OCI-LY3 (cell line): ENCODE results near the gene MCAT.

ENCODE experiments used
- H2AFZ ChIP-seq: fragments of 200-600, 300-600 bp; shearing (Covaris generic); 2 replicates; pipeline ENCODE4 v1.6.0; 2014; ENCODE audit warnings: antibody characterized with exemption, low read depth, low read length
- H3K27ac ChIP-seq: fragments of 200-600, 300-600 bp; sonication (generic); 2 replicates; pipeline ENCODE4 v1.5.1; 2014; ENCODE audit warnings: mild to moderate bottlenecking, low read length, moderate library complexity, mixed read lengths
- H3K27me3 ChIP-seq: fragments of 200-600, 300-600 bp; sonication (generic); 2 replicates; pipeline ENCODE4 v1.6.1; 2014; ENCODE audit warnings: low read depth, low read length, mixed read lengths
- H3K36me3 ChIP-seq: fragments of 200-600, 300-600 bp; sonication (generic); replicated peaks from 2 replicates; pipeline ENCODE3; 2014; ENCODE audit warnings: low read depth, low read length, mixed read lengths
- H3K4me1 ChIP-seq: fragments of 300-600, 200-600 bp; sonication (generic); 2 replicates; pipeline ENCODE4 v1.6.1; 2014; ENCODE audit warnings: low read length, mixed read lengths
- H3K4me2 ChIP-seq: fragments of 200-600, 300-600 bp; sonication (generic); 2 replicates; pipeline ENCODE4 v1.6.1; 2014; ENCODE audit warnings: low read length, mixed read lengths
- H3K4me3 ChIP-seq: fragments of 300-600, 200-600 bp; sonication (generic); 2 replicates; pipeline ENCODE4 v1.5.1; 2014; ENCODE audit warnings: antibody characterized with exemption, mild to moderate bottlenecking, low read length, moderate library complexity
- H3K79me2 ChIP-seq: fragments of 300-600, 200-600 bp; shearing (Covaris generic); 2 replicates; pipeline ENCODE4 v1.6.1; 2014; ENCODE audit warnings: mild to moderate bottlenecking, low read length, mixed read lengths
- H3K9ac ChIP-seq: fragments of 300-600, 200-600 bp; shearing (Covaris generic); 2 replicates; pipeline ENCODE4 v1.6.0; 2014; ENCODE audit warnings: mild to moderate bottlenecking, low read length, moderate library complexity
- H3K9me3 ChIP-seq: fragments of 200-600, 300-600 bp; shearing (Covaris generic); 2 replicates; pipeline ENCODE4 v1.6.1; 2014; ENCODE audit warnings: low read length, mixed read lengths; ENCODE audit not compliant: insufficient read depth
- H4K20me1 ChIP-seq: fragments of 200-600, 300-600 bp; sonication (generic); 2 replicates; pipeline ENCODE4 v1.6.1; 2016; ENCODE audit warnings: low read length, mixed read lengths; ENCODE audit not compliant: insufficient read depth
- EZH2phosphoT487 ChIP-seq: fragments of 200-600 bp; shearing (Covaris generic); IDR thresholded peaks from 2 replicates; pipeline ENCODE4 v1.6.1; 2018; ENCODE audit warnings: antibody characterized with exemption, mixed run types, low read depth
- TF ChIP-seq, protein P1 (sequence below): fragments of 200-600, 300-600 bp; sonication (generic); IDR thresholded peaks from 2 replicates; pipeline ENCODE4 v1.5.1; 2014; ENCODE audit warnings: antibody characterized with exemption, low read length, low read depth

MCAT gene

DNA sequence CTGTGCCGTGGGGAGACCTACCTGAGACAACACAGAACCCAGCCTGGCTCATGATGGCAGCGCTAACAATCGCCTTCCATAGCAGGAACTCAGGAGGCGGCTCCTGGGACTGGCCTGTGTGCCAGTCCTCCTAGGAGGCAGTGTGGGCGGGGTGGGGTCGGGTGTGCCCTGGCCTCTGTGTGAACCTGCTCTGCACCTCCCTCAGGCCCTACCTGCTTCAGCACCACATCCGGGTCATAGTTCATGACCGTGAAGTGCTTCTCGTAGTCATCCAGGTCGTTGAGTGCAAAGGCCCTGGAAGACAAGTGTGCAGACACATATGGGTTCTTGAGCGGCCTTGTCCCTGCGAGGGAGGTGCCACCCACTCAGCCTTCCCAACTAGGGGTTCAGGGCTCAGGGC, 28.4 kb upstream of the MCAT start:
- Histone ChIP-seq H3K4me1 (no peaks in the 10 kb centered on the region), H3K36me3 (peaks cover 58% of the 10 kb centered on the region), H4K20me1 (no peaks in the 10 kb centered on the region), H3K27ac (no peak overlapping the region), H3K27me3 (no peaks in the 10 kb centered on the region), H3K4me2 (no peak overlapping the region), H3K9ac (no peak overlapping the region), H3K9me3 (no peaks in the 10 kb centered on the region), H3K79me2 (no peaks in the 10 kb centered on the region), H2AFZ (no peak overlapping the region), H3K4me3 (no peak overlapping the region)
- TF ChIP-seq, protein P1, sequence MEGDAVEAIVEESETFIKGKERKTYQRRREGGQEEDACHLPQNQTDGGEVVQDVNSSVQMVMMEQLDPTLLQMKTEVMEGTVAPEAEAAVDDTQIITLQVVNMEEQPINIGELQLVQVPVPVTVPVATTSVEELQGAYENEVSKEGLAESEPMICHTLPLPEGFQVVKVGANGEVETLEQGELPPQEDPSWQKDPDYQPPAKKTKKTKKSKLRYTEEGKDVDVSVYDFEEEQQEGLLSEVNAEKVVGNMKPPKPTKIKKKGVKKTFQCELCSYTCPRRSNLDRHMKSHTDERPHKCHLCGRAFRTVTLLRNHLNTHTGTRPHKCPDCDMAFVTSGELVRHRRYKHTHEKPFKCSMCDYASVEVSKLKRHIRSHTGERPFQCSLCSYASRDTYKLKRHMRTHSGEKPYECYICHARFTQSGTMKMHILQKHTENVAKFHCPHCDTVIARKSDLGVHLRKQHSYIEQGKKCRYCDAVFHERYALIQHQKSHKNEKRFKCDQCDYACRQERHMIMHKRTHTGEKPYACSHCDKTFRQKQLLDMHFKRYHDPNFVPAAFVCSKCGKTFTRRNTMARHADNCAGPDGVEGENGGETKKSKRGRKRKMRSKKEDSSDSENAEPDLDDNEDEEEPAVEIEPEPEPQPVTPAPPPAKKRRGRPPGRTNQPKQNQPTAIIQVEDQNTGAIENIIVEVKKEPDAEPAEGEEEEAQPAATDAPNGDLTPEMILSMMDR, result no peak
- TF ChIP-seq EZH2phosphoT487, result no peak

DNA sequence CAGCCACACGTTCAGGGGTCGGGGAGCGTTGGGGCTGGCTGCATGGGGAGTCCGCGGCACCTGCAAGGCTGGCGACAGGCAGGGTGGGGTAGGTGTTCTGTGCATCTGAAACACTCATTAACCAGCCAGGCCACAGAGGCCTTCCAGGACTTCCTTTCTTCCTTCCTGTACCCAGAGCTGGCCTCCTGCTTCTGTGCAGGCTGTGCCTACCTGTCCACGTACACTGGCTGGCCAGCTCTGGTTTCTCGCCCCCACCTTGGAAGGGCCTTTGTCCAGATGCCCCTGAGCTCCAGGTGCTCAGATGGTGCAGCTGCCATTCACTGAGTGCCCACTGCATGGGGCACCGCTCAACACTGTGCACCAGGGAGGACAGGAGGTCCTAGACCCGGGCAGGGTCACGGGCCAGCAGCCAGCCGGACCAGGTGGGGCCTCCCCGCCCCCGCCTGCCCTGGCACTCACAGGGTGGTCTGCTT, 27.9 kb upstream of the MCAT start:
- H2AFZ ChIP-seq, result no peak overlapping the region
- TF ChIP-seq, protein P1, result no peak
- TF ChIP-seq EZH2phosphoT487, result no peak
- H3K4me1 ChIP-seq, result no peaks in the 10 kb centered on the region
- H3K79me2 ChIP-seq, result no peaks in the 10 kb centered on the region
- H3K9me3 ChIP-seq, result no peaks in the 10 kb centered on the region
- no peak overlapping the region for H3K4me2 ChIP-seq
- H3K4me3 ChIP-seq, result no peak overlapping the region
- H4K20me1 ChIP-seq, result no peaks in the 10 kb centered on the region
- peaks cover 57% of the 10 kb centered on the region for H3K36me3 ChIP-seq
- no peak overlapping the region for H3K9ac ChIP-seq
- no peak overlapping the region for H3K27ac ChIP-seq
- no peaks in the 10 kb centered on the region for H3K27me3 ChIP-seq

DNA sequence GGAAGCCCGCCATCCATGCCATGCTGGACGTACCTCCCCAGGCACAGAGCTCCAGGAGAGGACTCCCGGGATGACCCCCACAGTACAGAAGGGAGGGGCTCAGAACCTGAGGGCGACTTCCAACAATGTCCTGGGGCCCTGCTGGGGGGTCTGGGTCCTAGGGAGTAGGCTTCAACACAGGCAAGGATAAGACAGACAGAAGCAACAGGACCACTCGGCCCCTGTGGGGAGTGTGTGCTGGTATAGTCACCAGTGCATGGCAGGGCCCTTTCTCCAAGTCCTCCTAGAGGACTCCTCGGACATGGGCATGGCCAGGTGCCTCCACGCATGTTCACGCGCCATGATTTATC, 26.9 kb upstream of the MCAT start:
- Histone ChIP-seq H2AFZ (no peak overlapping the region), H3K27me3 (no peaks in the 10 kb centered on the region), H3K4me3 (no peak overlapping the region), H3K9me3 (no peaks in the 10 kb centered on the region), H3K36me3 (peaks cover 52% of the 10 kb centered on the region), H3K4me1 (no peaks in the 10 kb centered on the region), H3K27ac (no peak overlapping the region), H3K4me2 (no peak overlapping the region), H4K20me1 (no peaks in the 10 kb centered on the region), H3K9ac (no peak overlapping the region), H3K79me2 (no peaks in the 10 kb centered on the region)
- TF ChIP-seq, protein P1, result no peak
- no peak for TF ChIP-seq EZH2phosphoT487

DNA sequence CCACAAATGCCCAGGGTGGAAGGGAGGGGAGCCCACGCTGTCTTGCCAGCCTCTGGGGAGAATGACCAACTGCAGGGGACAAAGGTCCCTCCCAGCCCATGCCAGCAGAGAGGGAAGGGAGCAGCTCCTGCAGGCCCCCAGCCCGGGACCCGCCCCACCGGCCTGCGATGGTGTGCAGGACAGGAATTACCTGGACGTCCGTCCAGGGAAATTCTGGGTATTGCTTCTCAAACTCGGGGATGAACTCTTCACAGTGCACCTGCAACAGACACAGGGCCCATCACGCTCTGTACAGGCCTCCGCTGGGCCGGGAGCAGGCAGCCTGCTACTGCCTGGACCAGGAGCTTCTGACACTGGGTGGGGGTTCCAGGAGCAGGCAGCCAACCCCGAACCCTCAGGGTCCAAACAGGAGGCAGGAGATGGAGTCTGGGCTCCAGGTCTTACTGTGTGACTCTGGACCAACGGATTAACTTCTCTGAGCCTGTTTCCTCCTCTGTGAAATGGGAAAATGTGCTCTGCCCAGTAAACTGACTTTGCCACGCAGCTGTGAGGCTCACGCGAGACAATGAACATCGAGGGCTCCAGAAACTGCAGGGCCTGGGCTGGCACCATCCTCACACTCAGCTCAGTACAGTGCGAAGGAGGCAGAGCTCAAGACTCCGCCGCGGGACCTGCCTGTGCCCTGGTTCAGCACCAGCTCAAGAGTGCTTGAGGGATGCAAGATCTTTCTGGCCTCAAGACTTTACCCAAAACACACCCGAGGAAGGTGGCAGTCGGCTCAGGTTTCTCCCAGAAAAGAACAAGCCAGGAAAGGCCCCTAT, 26.3 kb upstream of the MCAT start:
- Histone ChIP-seq H3K79me2 (no peaks in the 10 kb centered on the region), H3K9me3 (no peaks in the 10 kb centered on the region), H3K4me2 (no peak overlapping the region), H3K27me3 (no peaks in the 10 kb centered on the region), H2AFZ (no peak overlapping the region), H3K27ac (no peak overlapping the region), H3K4me1 (no peaks in the 10 kb centered on the region), H4K20me1 (no peaks in the 10 kb centered on the region), H3K36me3 (peaks cover 46% of the 10 kb centered on the region), H3K9ac (no peak overlapping the region), H3K4me3 (no peak overlapping the region)
- TF ChIP-seq, protein P1, result no peak
- TF ChIP-seq EZH2phosphoT487, result no peak
